B cell (primary cell): ENCODE data around the gene ERO1B.

ENCODE experiments used
- CTCF ChIP-seq: fragments of 200-600 bp; IDR thresholded peaks from one replicate; pipeline ENCODE4 v1.8.0; 2022; ENCODE audit warnings: antibody characterized with exemption, mild to moderate bottlenecking
- EZH2 ChIP-seq: IDR thresholded peaks from 2 replicates; pipeline ENCODE4 v1.6.1; 2012; ENCODE audit warnings: borderline replicate concordance, low read depth, mild to moderate bottlenecking, moderate library complexity, low read length; ENCODE audit not compliant: insufficient read depth, poor library complexity, severe bottlenecking

DNA sequence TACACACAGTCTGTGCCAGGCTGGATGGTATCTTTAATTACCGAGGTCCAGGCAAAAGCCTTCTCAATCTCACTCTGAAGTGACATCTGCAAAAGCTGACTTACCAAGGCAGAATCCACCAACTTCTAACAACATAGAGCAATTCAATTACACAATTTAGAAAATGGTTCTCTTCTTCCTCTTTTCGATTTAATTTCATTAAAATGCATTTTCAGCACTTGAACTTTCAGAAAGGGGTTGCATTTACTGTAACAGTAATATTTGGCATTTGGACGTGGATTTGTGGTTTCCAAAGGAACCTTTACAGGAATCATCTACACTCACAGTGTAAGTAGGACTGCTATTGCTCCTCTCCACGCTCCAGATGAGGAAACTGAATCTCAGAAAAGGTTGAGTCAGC lies 53.3 kb downstream of the ERO1B start:
- TF ChIP-seq CTCF (no peak), EZH2 (no peak)
